OCI-LY1 (cell line): Measurements from ENCODE around the gene ANTXR1.

Experiments used
- H2AFZ ChIP-seq: fragments of 200-600 bp; sonication (generic), shearing (Covaris generic); 2 replicates; pipeline ENCODE4 v1.6.0; 2014; ENCODE audit warnings: antibody characterized with exemption, mild to moderate bottlenecking, low read length
- H3F3A ChIP-seq: fragments of 200-600 bp; sonication (generic), shearing (Covaris generic); 2 replicates; pipeline ENCODE4 v1.6.0; 2014; ENCODE audit warnings: mild to moderate bottlenecking, antibody characterized with exemption, low read length, moderate library complexity; ENCODE audit not compliant: insufficient read depth
- H3K27ac ChIP-seq: fragments of 200-600 bp; sonication (generic); 2 replicates; pipeline ENCODE4 v1.5.1; 2014; ENCODE audit warnings: low read length, mixed run types, mild to moderate bottlenecking, low read depth; ENCODE audit not compliant: poor library complexity, severe bottlenecking
- H3K27me3 ChIP-seq: fragments of 200-600 bp; sonication (generic); 2 replicates; pipeline ENCODE4 v1.6.0; 2014; ENCODE audit warnings: antibody characterized with exemption, mild to moderate bottlenecking, low read length, moderate library complexity; ENCODE audit not compliant: insufficient read depth
- H3K36me3 ChIP-seq: fragments of 200-600 bp; sonication (generic); 2 replicates; pipeline ENCODE4 v1.6.1; 2014; ENCODE audit warnings: mild to moderate bottlenecking, antibody characterized with exemption, low read length, moderate library complexity, mixed read lengths; ENCODE audit not compliant: insufficient read depth
- H3K4me1 ChIP-seq: fragments of 200-600 bp; sonication (generic); 2 replicates; pipeline ENCODE4 v1.5.1; 2014; ENCODE audit warnings: mild to moderate bottlenecking, low read length, moderate library complexity; ENCODE audit not compliant: insufficient read depth, severe bottlenecking
- H3K4me2 ChIP-seq: fragments of 200-600 bp; sonication (generic), shearing (Covaris generic); 2 replicates; pipeline ENCODE4 v1.6.1; 2014; ENCODE audit warnings: low read length
- H3K4me3 ChIP-seq: fragments of 200-600 bp; sonication (generic); 2 replicates; pipeline ENCODE4 v1.5.1; 2014; ENCODE audit warnings: low read length, low read depth, mild to moderate bottlenecking, mixed read lengths; ENCODE audit not compliant: poor library complexity, severe bottlenecking
- H3K79me2 ChIP-seq: fragments of 200-600 bp; shearing (Covaris generic); 2 replicates; pipeline ENCODE4 v1.6.1; 2016; ENCODE audit warnings: mixed run types, low read length, mixed read lengths; ENCODE audit not compliant: insufficient read depth
- H3K9ac ChIP-seq: fragments of 200-600 bp; sonication (generic), shearing (Covaris generic); 2 replicates; pipeline ENCODE4 v1.6.1; 2014; ENCODE audit warnings: mild to moderate bottlenecking, low read length, mixed read lengths
- H3K9me2 ChIP-seq: fragments of 200-600 bp; sonication (generic), shearing (Covaris generic); 2 replicates; pipeline ENCODE4 v1.6.1; 2014; ENCODE audit warnings: low read depth, mild to moderate bottlenecking, low read length, mixed read lengths
- H3K9me3 ChIP-seq: fragments of 200-600 bp; shearing (Covaris generic); 2 replicates; pipeline ENCODE4 v1.6.1; 2014; ENCODE audit warnings: low read length, mixed read lengths
- H4K20me1 ChIP-seq: fragments of 200-600 bp; sonication (generic), shearing (Covaris generic); 2 replicates; pipeline ENCODE4 v1.6.0; 2016; ENCODE audit warnings: mild to moderate bottlenecking, low read length; ENCODE audit not compliant: insufficient read depth
- CTCF ChIP-seq: fragments of 200-600 bp; sonication (generic), shearing (Covaris generic); IDR thresholded peaks from 2 replicates; pipeline ENCODE4 v1.5.1; 2017; ENCODE audit warnings: mild to moderate bottlenecking, antibody characterized with exemption, low read length, moderate library complexity, mixed read lengths
- EZH2 ChIP-seq: fragments of 200-600 bp; sonication (generic), shearing (Covaris generic); IDR thresholded peaks from 2 replicates; pipeline ENCODE4 v1.8.0; 2017; ENCODE audit warnings: borderline replicate concordance, mixed run types, mild to moderate bottlenecking, antibody characterized with exemption, low read length, moderate library complexity, mixed read lengths

The ANTXR1 gene

GRCh38 chr2:69018678-69019095, 5.7 kb downstream of the ANTXR1 start:
- Histone ChIP-seq H3K4me2 (no peak overlapping the region), H3K9me2 (no peaks in the 10 kb centered on the region), H3K4me1 (no peaks in the 10 kb centered on the region), H3K27me3 (no peaks in the 10 kb centered on the region), H2AFZ (no peak overlapping the region), H3K79me2 (no peaks in the 10 kb centered on the region), H3K9ac (no peak overlapping the region), H3K36me3 (no peaks in the 10 kb centered on the region), H3K4me3 (no peak overlapping the region), H3F3A (no peaks in the 10 kb centered on the region), H3K9me3 (no peaks in the 10 kb centered on the region), H4K20me1 (no peaks in the 10 kb centered on the region), H3K27ac (no peak overlapping the region)
- TF ChIP-seq EZH2 (no peak), CTCF (no peak)

- Histone ChIP-seq H3K4me1 (no peaks in the 10 kb centered on the region), H3K79me2 (no peaks in the 10 kb centered on the region), H4K20me1 (no peaks in the 10 kb centered on the region)
Observed at GRCh38 chr2:69020496-69021426, 7.8 kb downstream of the ANTXR1 start.

GRCh38 chr2:69021727-69022126, 8.7 kb downstream of the ANTXR1 start:
- H3K4me1 ChIP-seq, result no peaks in the 10 kb centered on the region
- no peaks in the 10 kb centered on the region for H3K36me3 ChIP-seq
- H3K9me2 ChIP-seq, result no peaks in the 10 kb centered on the region
- no peak overlapping the region for H3K27ac ChIP-seq
- H2AFZ ChIP-seq, result no peak overlapping the region
- H3K4me3 ChIP-seq, result no peak overlapping the region
- H3F3A ChIP-seq, result no peaks in the 10 kb centered on the region
- no peak overlapping the region for H3K4me2 ChIP-seq
- H3K9ac ChIP-seq, result no peak overlapping the region
- no peaks in the 10 kb centered on the region for H3K79me2 ChIP-seq
- no peaks in the 10 kb centered on the region for H4K20me1 ChIP-seq
- H3K27me3 ChIP-seq, result no peaks in the 10 kb centered on the region
- TF ChIP-seq EZH2 (no peak), CTCF (no peak)
- no peaks in the 10 kb centered on the region for H3K9me3 ChIP-seq

More at GRCh38 chr2:69020496-69021426, 7.8 kb downstream of the ANTXR1 start:
- no peak overlapping the region for H2AFZ ChIP-seq
- TF ChIP-seq CTCF, result no peak
- TF ChIP-seq EZH2, result no peak
- no peaks in the 10 kb centered on the region for H3F3A ChIP-seq
- no peaks in the 10 kb centered on the region for H3K36me3 ChIP-seq
- H3K4me2 ChIP-seq, result no peak overlapping the region
- no peaks in the 10 kb centered on the region for H3K9me2 ChIP-seq
- H3K27ac ChIP-seq, result no peak overlapping the region
- no peak overlapping the region for H3K4me3 ChIP-seq
- no peak overlapping the region for H3K9ac ChIP-seq
- H3K27me3 ChIP-seq, result no peaks in the 10 kb centered on the region
- H3K9me3 ChIP-seq, result no peaks in the 10 kb centered on the region
